DND-41 (cell line): ENCODE results near the gene SNX13.

Source experiments
- CTCF ChIP-seq: IDR thresholded peaks from 2 replicates; pipeline ENCODE4 v1.5.1; 2012; ENCODE audit warnings: borderline replicate concordance, low read length, moderate library complexity, mild to moderate bottlenecking; ENCODE audit not compliant: poor library complexity, severe bottlenecking; ENCODE audit errors: extremely low read depth
- EZH2 ChIP-seq: IDR thresholded peaks from 3 replicates; pipeline ENCODE4 v1.6.1; 2012; ENCODE audit warnings: borderline replicate concordance, low read depth, mild to moderate bottlenecking, moderate library complexity, low read length, inconsistent platforms; ENCODE audit not compliant: severe bottlenecking

- TF ChIP-seq EZH2 (no peak), CTCF (no peak)
These were observed 2.7 kb upstream of the SNX13 start for GRCh38 chr7:17943006-17943405.
